ENCODE data around the gene FHOD1.

Gene FHOD1

GRCh38 chr16:67247192-67248072, at the start of gene FHOD1 (continued):
- peak; percentile 69 for TF ChIP-seq ZNF692 (tag by site-specific recombination; IDR thresholded peaks at IDR 0.05)
- TF ChIP-seq, protein P1, sequence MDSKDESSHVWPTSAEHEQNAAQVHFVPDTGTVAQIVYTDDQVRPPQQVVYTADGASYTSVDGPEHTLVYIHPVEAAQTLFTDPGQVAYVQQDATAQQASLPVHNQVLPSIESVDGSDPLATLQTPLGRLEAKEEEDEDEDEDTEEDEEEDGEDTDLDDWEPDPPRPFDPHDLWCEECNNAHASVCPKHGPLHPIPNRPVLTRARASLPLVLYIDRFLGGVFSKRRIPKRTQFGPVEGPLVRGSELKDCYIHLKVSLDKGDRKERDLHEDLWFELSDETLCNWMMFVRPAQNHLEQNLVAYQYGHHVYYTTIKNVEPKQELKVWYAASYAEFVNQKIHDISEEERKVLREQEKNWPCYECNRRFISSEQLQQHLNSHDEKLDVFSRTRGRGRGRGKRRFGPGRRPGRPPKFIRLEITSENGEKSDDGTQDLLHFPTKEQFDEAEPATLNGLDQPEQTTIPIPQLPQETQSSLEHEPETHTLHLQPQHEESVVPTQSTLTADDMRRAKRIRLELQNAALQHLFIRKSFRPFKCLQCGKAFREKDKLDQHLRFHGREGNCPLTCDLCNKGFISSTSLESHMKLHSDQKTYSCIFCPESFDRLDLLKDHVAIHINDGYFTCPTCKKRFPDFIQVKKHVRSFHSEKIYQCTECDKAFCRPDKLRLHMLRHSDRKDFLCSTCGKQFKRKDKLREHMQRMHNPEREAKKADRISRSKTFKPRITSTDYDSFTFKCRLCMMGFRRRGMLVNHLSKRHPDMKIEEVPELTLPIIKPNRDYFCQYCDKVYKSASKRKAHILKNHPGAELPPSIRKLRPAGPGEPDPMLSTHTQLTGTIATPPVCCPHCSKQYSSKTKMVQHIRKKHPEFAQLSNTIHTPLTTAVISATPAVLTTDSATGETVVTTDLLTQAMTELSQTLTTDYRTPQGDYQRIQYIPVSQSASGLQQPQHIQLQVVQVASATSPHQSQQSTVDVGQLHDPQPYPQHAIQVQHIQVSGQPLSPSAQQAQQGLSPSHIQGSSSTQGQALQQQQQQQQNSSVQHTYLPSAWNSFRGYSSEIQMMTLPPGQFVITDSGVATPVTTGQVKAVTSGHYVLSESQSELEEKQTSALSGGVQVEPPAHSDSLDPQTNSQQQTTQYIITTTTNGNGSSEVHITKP (tag by site-specific recombination; IDR thresholded peaks at IDR 0.05), result peak; percentile 89
- TF ChIP-seq, protein P2, sequence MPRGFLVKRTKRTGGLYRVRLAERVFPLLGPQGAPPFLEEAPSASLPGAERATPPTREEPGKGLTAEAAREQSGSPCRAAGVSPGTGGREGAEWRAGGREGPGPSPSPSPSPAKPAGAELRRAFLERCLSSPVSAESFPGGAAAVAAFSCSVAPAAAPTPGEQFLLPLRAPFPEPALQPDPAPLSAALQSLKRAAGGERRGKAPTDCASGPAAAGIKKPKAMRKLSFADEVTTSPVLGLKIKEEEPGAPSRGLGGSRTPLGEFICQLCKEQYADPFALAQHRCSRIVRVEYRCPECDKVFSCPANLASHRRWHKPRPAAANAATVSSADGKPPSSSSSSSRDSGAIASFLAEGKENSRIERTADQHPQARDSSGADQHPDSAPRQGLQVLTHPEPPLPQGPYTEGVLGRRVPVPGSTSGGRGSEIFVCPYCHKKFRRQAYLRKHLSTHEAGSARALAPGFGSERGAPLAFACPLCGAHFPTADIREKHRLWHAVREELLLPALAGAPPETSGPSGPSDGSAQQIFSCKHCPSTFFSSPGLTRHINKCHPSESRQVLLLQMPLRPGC (tag by site-specific recombination; IDR thresholded peaks at IDR 0.05), result no peak
- no peak for TF ChIP-seq OVOL3 (tag by site-specific recombination; IDR thresholded peaks at IDR 0.05)
- 0 out of 2 replicates have a peak, but pooled peaks have one; percentile 8 for TF ChIP-seq ZNF24 (tag by site-specific recombination; IDR thresholded peaks at IDR 0.05)
- TF ChIP-seq ZSCAN5A (tag by site-specific recombination; IDR thresholded peaks at IDR 0.05), result 0 out of 2 replicates have a peak, but pooled peaks have one; percentile 20
- TF ChIP-seq ZNF76 (tag by site-specific recombination; IDR thresholded peaks at IDR 0.05; ENCODE audit: borderline replicate concordance, low read depth), result no peak
- TF ChIP-seq SP3 (tag by site-specific recombination; IDR thresholded peaks at IDR 0.05), result peak; percentile 84
- TF ChIP-seq, protein P3, sequence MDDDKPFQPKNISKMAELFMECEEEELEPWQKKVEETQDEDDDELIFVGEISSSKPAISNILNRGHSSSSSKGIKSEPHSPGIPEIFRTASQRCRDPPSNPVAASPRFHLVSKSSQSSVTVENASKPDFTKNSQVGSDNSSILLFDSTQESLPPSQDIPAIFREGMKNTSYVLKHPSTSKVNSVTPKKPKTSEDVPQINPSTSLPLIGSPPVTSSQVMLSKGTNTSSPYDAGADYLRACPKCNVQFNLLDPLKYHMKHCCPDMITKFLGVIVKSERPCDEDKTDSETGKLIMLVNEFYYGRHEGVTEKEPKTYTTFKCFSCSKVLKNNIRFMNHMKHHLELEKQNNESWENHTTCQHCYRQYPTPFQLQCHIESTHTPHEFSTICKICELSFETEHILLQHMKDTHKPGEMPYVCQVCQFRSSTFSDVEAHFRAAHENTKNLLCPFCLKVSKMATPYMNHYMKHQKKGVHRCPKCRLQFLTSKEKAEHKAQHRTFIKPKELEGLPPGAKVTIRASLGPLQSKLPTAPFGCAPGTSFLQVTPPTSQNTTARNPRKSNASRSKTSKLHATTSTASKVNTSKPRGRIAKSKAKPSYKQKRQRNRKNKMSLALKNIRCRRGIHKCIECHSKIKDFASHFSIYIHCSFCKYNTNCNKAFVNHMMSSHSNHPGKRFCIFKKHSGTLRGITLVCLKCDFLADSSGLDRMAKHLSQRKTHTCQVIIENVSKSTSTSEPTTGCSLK (tag by site-specific recombination; IDR thresholded peaks at IDR 0.05), result no peak
- no peak for TF ChIP-seq ZNF350 (tag by site-specific recombination; IDR thresholded peaks at IDR 0.05)
- TF ChIP-seq ZNF501 (tag by site-specific recombination; IDR thresholded peaks at IDR 0.05), result no peak
- peak; percentile 94 for TF ChIP-seq ZNF423 (tag by site-specific recombination; IDR thresholded peaks at IDR 0.05)
- no peak for TF ChIP-seq ZBTB1 (tag by site-specific recombination; IDR thresholded peaks at IDR 0.05)
- TF ChIP-seq ZNF596 (tag by site-specific recombination; IDR thresholded peaks at IDR 0.05), result no peak
- TF ChIP-seq BCL11A (tag by site-specific recombination; IDR thresholded peaks at IDR 0.05; ENCODE audit: low read depth), result peak; percentile 35; the same call in 1 of the 2 replicates
- peak; percentile 68; the same call in 1 of the 2 replicates for TF ChIP-seq HIC1 (tag by site-specific recombination; IDR thresholded peaks at IDR 0.05)
- TF ChIP-seq ZNF202 (tag by site-specific recombination; IDR thresholded peaks at IDR 0.05; ENCODE audit: borderline replicate concordance), result no peak
- no peak for TF ChIP-seq ZNF223 (tag by site-specific recombination; IDR thresholded peaks at IDR 0.05)
- TF ChIP-seq ZNF473 (tag by site-specific recombination; IDR thresholded peaks at IDR 0.05), result no peak
- no peak for TF ChIP-seq ZNF292 (tag by site-specific recombination; IDR thresholded peaks at IDR 0.05; ENCODE audit: borderline replicate concordance, low read depth)
- no peak for TF ChIP-seq ZNF248 (tag by site-specific recombination; IDR thresholded peaks at IDR 0.05)
- TF ChIP-seq ZNF157 (tag by site-specific recombination; IDR thresholded peaks at IDR 0.05), result no peak
- TF ChIP-seq TCF7L2 (IDR thresholded peaks at IDR 0.05; ENCODE audit: borderline replicate concordance, low read depth, low read length), result no peak

Data from HEK293 (cell line).